Measurements from ENCODE around the gene BAZ1B.
"Not testable (repeated sequence)": the region's sequence is repeated elsewhere in the genome, so short reads cannot be mapped to it uniquely, and the experiment has no call there.

BAZ1B gene

DNA sequence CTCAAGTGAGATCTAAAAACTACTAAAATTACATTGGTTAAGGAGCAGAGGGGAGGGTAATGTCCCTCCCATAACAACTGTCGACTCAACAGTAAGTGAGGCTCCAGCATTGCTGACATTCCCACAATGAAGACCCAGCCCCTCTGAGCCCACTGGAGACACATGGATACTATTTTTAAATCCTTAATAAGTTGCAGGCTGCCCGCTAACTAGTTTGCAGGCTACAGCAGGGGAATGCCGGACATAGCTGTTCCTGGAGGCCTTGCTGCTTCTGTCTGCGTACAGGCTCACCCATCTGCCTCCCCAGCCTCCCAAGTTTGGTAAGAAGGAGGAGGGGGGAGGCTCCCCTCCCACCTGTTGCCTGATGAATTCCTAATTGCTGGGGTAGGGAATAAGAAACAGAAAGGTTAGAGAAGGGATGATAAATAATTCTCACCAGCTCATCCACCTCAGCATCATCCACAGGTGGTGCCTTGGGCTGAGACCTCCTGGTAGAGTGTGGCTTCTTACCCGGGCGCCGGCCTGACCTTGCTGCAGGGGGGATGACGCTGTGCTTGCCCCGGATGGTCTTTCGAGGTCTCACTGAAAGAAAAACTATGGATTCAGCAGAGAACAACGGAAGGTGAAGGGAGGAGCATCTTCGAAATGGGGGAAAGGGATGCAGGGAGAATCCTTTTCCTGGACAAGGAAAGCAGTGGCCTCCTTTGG is 78.4 kb downstream of the BAZ1B start:
- no peak for DNase-seq

GRCh38 chr7:73442903-73443500 is 79.1 kb downstream of the BAZ1B start:
- no peak for DNase-seq

- no peak for DNase-seq
Measured at GRCh38 chr7:73442222-73442902, 79.7 kb downstream of the BAZ1B start.

DNA sequence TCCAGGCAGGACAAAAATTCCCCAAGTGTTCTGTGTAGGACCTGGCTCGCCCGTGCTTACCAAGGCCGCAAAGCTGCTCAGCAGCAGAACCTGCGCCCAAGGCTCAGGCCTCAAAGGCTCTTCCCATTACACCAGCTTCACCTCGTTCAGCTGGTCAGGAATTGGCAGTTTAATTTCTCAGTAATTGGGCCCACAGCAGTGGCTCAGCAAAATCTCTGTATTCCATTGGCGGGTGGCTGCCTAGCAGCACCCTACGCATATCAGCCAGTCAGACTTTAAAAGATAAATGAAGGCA is 82.7 kb downstream of the BAZ1B start:
- DNase-seq = no peak

DNA sequence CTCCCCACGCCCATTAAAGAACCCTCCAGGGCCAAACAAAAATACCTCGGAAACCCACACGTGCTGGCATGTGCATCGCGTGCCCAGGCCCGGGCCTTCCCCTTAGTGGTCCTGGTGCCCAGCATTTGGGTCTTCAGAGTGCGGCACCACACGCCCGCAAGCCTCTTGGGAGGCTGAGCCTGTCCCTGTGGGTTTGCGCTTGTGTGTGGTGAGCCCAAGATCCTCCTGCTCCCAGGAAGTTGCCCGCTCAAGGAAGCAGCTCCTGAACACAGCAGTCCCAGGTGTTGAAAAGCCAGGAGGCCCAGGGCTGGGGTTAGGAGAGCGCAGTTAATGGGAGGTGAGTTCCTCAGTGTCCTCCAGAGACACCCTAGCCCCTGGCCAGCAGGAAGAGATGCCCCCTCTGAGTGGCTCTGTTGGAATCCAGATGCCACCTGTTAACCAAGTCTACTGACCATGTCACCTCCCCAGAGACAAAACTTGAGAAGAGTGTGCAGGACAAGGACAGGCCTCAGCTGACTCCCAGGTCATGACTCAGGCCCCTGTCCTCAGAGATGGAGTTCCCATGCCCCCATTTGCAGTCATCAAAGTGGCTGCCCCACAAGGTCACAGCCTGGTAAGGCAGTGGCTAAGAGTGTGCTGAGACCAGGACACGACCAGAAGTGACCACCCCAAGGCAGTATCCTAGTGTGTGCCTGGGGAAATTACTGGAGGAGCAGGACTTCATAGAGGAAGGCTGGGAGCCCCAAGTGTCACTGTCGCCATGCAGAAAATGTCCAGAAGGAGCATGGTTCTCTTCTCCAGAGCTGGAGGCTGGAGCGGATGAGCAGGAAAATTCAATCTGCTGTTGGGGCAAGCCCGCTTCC is 83.3 kb downstream of the BAZ1B start:
- no peak for DNase-seq

- no peak for DNase-seq
Measured at GRCh38 chr7:73437621-73438416, 84.3 kb downstream of the BAZ1B start.

- DNase-seq = no peak
Measured at GRCh38 chr7:73437091-73437490, 85.0 kb downstream of the BAZ1B start.

DNA sequence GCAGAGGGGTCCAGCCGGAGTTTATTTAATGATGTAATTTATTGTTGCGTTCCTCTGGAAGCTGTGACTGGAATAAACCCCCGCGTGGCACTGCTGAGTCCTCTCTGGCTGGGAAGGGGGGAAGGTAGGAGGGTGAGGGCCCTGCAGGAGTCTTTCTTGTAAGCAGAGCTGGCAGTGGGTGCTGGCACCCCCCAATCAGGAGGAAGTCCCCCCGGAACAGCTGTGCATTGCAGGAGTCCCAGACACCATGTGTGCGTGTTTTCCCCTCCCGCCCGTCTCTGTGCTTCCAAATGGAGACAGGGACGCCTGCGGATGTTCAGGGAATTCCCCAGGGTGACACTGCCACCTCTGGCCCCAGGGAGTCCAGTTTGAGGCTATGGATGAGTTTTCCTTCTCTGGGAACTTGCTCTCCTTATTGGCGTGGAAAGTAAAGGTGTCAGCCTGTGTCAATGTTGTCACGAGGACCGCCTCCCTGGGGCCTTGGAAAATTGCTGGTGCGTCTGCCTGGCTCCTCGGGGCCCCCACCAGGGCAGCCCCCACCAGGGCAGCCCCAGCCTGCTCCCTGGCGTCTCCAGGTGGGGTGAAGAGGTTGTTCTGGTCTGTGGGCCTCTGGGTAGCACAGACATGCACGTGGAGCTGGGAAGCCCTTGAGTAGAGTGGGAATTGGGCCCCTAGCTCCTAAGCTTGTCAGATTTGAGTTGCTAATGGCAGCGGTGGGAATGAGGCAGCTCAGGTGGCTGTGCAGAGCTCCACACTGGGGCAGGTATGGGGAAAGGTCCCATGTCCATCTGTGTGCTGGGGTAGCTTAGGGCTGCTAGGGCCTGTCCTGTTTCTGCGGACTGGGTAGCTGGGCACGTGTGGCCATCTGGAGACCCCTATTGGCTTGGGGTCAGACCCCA is 85.8 kb downstream of the BAZ1B start:
- no peak for DNase-seq

DNA sequence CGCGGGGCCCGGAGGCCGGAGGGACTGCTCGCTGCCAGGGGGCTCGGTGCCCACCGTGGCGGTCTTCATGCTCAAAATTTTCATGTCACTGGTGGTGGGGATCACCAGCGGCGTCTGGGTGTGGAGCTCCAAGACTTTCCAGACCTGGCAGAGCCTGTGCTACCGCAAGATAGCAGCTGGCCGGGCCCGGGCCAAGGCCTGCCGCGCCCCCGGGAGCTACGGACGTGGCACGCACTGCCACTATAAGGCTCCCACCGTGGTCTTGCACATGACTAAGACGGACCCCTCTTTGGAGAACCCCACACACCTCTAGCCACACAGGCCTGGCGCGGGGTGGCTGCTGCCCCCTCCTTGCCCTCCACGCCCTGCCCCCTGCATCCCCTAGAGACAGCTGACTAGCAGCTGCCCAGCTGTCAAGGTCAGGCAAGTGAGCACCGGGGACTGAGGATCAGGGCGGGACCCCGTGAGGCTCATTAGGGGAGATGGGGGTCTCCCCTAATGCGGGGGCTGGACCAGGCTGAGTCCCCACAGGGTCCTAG is 86.6 kb downstream of the BAZ1B start:
- DNase-seq = no peak

GRCh38 chr7:73434701-73435069 is 87.4 kb downstream of the BAZ1B start:
- DNase-seq = no peak

DNA sequence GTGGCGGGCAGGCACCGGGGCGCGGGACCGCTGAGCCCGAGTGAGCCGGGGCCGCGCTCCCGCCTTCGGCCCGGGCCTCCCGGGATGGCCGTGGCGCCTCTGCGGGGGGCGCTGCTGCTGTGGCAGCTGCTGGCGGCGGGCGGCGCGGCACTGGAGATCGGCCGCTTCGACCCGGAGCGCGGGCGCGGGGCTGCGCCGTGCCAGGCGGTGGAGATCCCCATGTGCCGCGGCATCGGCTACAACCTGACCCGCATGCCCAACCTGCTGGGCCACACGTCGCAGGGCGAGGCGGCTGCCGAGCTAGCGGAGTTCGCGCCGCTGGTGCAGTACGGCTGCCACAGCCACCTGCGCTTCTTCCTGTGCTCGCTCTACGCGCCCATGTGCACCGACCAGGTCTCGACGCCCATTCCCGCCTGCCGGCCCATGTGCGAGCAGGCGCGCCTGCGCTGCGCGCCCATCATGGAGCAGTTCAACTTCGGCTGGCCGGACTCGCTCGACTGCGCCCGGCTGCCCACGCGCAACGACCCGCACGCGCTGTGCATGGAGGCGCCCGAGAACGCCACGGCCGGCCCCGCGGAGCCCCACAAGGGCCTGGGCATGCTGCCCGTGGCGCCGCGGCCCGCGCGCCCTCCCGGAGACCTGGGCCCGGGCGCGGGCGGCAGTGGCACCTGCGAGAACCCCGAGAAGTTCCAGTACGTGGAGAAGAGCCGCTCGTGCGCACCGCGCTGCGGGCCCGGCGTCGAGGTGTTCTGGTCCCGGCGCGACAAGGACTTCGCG is 88.0 kb downstream of the BAZ1B start:
- DNase-seq = no peak

DNA sequence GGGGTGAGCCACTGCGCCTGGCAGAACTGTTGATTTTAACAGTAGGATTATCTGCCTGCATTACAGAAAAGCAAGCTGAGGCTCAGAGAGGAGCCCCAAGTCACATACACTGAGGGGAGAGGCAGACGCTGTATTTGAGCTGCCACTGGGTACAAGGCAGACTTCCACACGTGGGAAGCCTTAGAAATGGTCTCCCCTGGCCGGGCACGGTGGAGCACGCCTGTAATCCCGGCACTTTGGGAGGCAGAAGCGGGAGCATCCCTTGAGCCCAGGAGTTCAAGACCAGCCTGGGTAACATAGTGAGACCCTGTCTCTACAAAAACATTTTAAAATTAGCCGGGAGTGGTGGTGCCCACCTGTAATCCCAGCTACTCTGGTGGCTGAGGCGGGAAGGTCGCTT is 89.4 kb downstream of the BAZ1B start:
- DNase-seq = no peak

- DNase-seq = no peak
Measured at GRCh38 chr7:73431041-73431835, 90.9 kb downstream of the BAZ1B start.

DNA sequence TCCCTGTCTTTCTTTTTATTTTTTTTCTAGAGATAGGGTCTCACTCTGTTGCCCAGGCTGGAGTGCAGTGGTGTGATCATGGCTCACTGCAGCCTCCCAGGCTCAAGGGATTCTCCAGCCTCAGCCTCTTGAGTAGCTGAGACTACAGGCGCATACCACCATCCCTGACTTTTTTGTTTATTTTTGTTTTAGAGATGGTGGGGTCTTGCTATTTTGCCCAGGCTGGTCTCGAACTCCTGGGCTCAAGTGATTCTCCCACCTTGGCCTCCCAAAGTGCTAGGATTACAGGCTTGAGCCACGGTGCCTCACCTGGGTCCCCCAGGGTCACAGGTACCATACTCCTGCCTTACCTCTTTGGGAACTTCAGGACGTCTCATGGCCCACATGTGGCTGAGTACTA is 91.6 kb downstream of the BAZ1B start:
- DNase-seq = not testable (repeated sequence)

- no peak for DNase-seq
Measured at GRCh38 chr7:73429622-73430505, 92.2 kb downstream of the BAZ1B start.

DNA sequence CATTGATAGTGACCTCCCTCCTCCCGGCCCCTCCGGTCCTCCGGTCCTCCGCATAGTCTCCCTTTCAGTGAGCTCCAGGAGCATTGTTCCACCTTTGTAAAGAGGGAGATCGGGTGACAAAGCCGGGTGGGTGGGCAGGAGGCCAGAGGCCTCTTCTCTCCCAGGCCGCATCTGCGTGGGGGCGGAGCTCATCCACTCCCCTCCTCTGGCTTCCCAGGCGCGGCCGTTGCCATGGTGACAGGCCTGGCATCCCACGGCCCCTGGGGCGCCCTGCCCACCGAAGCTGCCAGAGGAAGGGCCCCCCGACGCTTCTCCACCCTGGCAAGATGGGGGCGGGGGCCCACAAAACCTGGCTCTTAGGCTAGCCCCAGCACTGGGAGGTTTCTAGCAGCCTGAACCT is 92.9 kb downstream of the BAZ1B start:
- no peak for DNase-seq

- DNase-seq = no peak
Measured at GRCh38 chr7:73427902-73428787, 93.9 kb downstream of the BAZ1B start.

GRCh38 chr7:73426016-73426415 is 96.1 kb downstream of the BAZ1B start:
- DNase-seq = no peak

Data from inflammatory macrophage treated with lipopolysaccharide for 4 hours (primary cell).